ENCODE results near the gene TRNP1. TPM values are rescaled to one million over a fixed set of nuclear protein-coding genes. Genes with fewer than 3 reads are reported as not detected.

TRNP1 gene
- total RNA-seq, 1 donor from 2014 or later: 19.2 TPM

DNA sequence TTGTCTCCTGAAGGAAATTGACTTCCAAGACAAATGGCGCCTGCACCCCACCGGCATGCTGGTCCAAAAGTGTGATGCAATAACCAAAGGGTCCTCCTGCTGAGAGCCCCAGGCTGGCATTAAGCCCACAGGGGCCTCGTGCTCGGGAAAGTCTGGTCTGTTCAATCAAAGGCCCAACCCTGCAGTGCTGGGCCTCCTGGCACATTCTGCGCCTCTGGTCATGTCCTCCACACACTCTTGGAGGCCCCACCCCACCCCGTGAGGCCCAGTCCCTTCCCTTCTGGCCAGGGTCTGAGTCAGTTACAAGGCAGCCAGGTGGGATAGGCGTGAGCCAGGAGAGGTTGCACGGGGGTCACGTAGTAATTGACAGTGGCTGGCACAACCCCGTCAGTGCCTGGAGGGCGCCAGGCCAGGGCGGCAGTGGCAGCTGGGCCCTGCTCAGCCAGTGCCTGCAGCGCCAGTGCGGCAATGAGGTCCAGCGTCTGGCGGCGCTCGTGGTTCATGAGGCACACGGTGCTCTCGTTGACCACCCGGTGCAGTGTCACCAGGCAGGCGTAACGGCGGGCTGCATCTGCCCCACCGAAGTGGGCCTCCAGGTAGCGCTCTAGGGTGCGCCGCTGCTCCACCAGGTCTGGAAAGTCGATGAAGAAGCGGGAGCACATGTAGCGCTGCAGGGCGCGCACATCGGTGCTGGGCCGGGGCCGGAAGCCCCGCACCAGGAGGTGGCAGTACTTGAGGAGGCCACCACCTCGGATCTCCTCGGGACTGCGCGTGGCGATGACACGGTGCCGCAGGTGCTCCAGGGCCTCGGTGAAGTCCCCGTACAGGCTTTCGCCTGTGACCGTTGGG is 12.4 kb downstream of the TRNP1 start:
- Histone ChIP-seq H3K27ac (ENCODE audit: low read depth, low read length) (no peak overlapping the region), H2AFZ (ENCODE audit: low read depth, low read length) (no peak overlapping the region), H3K79me2 (ENCODE audit: insufficient read depth, low read length) (peaks cover 8% of the 10 kb centered on the region), H3K4me1 (ENCODE audit: insufficient read depth, low read length) (peaks cover 35% of the 10 kb centered on the region), H3K4me3 (ENCODE audit: insufficient read depth, low read depth, low read length) (no peak overlapping the region), H3K9me3 (ENCODE audit: insufficient read depth, low read depth, low read length) (no peaks in the 10 kb centered on the region), H3K27me3 (ENCODE audit: insufficient read depth, low read length) (no peaks in the 10 kb centered on the region), H3K4me2 (ENCODE audit: low read length) (no peak overlapping the region), H3K36me3 (ENCODE audit: insufficient read depth, low read length) (no peaks in the 10 kb centered on the region), H3K9ac (ENCODE audit: low read length) (no peak overlapping the region), H4K20me1 (ENCODE audit: insufficient read depth, low read length) (peaks cover 6% of the 10 kb centered on the region)
- Mint-ChIP-seq H3K27ac (ENCODE audit: unreplicated experiment) (no peak overlapping the region), H3K4me3 (ENCODE audit: unreplicated experiment) (no peak overlapping the region), H3K27me3 (ENCODE audit: low read depth, unreplicated experiment) (no peaks in the 10 kb centered on the region), H3K9me3 (ENCODE audit: unreplicated experiment) (no peaks in the 10 kb centered on the region), H3K36me3 (ENCODE audit: low read depth, unreplicated experiment) (peaks cover 2% of the 10 kb centered on the region), H3K4me1 (ENCODE audit: low read depth, unreplicated experiment) (peaks cover 43% of the 10 kb centered on the region)
- FAIRE-seq: no peak
- DNase-seq (ENCODE audit: low read depth): no peak
- TF ChIP-seq EZH2 (IDR thresholded peaks at IDR 0.05; ENCODE audit: insufficient read depth, low read length): no peak
- TF ChIP-seq, protein P1, sequence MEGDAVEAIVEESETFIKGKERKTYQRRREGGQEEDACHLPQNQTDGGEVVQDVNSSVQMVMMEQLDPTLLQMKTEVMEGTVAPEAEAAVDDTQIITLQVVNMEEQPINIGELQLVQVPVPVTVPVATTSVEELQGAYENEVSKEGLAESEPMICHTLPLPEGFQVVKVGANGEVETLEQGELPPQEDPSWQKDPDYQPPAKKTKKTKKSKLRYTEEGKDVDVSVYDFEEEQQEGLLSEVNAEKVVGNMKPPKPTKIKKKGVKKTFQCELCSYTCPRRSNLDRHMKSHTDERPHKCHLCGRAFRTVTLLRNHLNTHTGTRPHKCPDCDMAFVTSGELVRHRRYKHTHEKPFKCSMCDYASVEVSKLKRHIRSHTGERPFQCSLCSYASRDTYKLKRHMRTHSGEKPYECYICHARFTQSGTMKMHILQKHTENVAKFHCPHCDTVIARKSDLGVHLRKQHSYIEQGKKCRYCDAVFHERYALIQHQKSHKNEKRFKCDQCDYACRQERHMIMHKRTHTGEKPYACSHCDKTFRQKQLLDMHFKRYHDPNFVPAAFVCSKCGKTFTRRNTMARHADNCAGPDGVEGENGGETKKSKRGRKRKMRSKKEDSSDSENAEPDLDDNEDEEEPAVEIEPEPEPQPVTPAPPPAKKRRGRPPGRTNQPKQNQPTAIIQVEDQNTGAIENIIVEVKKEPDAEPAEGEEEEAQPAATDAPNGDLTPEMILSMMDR (IDR thresholded peaks at IDR 0.05; ENCODE audit: insufficient read depth, low read depth, low read length): no peak

DNA sequence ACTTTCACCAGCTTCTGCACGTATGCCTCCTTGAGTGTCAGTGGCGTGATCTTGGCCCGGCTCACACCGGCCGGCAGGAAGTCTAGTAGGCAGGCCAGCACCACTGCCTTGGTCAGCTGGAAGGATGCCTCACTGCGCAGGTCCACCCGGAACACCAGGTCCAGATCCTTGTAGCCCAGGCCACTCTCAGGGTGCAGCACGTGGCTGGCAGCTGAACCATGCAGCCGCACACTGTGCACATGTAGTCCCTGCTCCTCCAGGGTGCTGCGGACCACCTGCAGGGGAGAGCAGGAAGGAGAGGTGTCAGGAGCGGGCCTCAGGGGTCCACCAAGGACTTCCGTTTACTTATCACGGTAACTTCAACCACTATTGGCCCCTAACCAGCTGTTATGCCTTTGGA is 13.2 kb downstream of the TRNP1 start:
- Mint-ChIP-seq H3K36me3 (ENCODE audit: low read depth, unreplicated experiment) (peaks cover 2% of the 10 kb centered on the region), H3K27ac (ENCODE audit: unreplicated experiment) (no peak overlapping the region), H3K9me3 (ENCODE audit: unreplicated experiment) (no peaks in the 10 kb centered on the region), H3K4me1 (ENCODE audit: low read depth, unreplicated experiment) (peaks cover 45% of the 10 kb centered on the region), H3K27me3 (ENCODE audit: low read depth, unreplicated experiment) (no peaks in the 10 kb centered on the region), H3K4me3 (ENCODE audit: unreplicated experiment) (no peak overlapping the region)
- Histone ChIP-seq H4K20me1 (ENCODE audit: insufficient read depth, low read length) (peaks cover 6% of the 10 kb centered on the region), H3K27me3 (ENCODE audit: insufficient read depth, low read length) (no peaks in the 10 kb centered on the region), H3K9ac (ENCODE audit: low read length) (no peak overlapping the region), H2AFZ (ENCODE audit: low read depth, low read length) (no peak overlapping the region), H3K79me2 (ENCODE audit: insufficient read depth, low read length) (peaks cover 8% of the 10 kb centered on the region), H3K27ac (ENCODE audit: low read depth, low read length) (no peak overlapping the region), H3K4me2 (ENCODE audit: low read length) (no peak overlapping the region), H3K9me3 (ENCODE audit: insufficient read depth, low read depth, low read length) (no peaks in the 10 kb centered on the region), H3K4me1 (ENCODE audit: insufficient read depth, low read length) (peaks cover 35% of the 10 kb centered on the region), H3K4me3 (ENCODE audit: insufficient read depth, low read depth, low read length) (no peak overlapping the region), H3K36me3 (ENCODE audit: insufficient read depth, low read length) (no peaks in the 10 kb centered on the region)
- FAIRE-seq: no peak
- TF ChIP-seq, protein P1 (IDR thresholded peaks at IDR 0.05; ENCODE audit: insufficient read depth, low read depth, low read length): no peak
- TF ChIP-seq EZH2 (IDR thresholded peaks at IDR 0.05; ENCODE audit: insufficient read depth, low read length): no peak
- DNase-seq (ENCODE audit: low read depth): no peak

All from astrocyte (in vitro differentiated cells and primary cell).